Activated T-cell treated with anti-CD3 and anti-CD28 coated beads for 1 hour (primary cell): ENCODE data around the gene TMEM59.
A peak's percentile ranks its signal among the peaks of the same experiment; 100 is the strongest.
"Not testable (repeated sequence)": the region's sequence is repeated elsewhere in the genome, so short reads cannot be mapped to it uniquely, and the experiment has no call there.

Source experiments
- DNase-seq: peaks from one replicate; pipeline ENCODE4 v3.0.0-alpha.2; 2020; ENCODE audit warnings: low read depth

Gene TMEM59, protein sequence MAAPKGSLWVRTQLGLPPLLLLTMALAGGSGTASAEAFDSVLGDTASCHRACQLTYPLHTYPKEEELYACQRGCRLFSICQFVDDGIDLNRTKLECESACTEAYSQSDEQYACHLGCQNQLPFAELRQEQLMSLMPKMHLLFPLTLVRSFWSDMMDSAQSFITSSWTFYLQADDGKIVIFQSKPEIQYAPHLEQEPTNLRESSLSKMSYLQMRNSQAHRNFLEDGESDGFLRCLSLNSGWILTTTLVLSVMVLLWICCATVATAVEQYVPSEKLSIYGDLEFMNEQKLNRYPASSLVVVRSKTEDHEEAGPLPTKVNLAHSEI

GRCh38 chr1:54052934-54053744, at the start of gene TMEM59, which contains the start of gene TCEANC2:
TMEM59 (minus strand) TSS chr1:54053204; CDS start chr1:54053188, 16 bp downstream.
TCEANC2 (plus strand) TSS chr1:54053608; CDS start chr1:54054423, 815 bp downstream.
- peak; percentile 91 for DNase-seq

DNA sequence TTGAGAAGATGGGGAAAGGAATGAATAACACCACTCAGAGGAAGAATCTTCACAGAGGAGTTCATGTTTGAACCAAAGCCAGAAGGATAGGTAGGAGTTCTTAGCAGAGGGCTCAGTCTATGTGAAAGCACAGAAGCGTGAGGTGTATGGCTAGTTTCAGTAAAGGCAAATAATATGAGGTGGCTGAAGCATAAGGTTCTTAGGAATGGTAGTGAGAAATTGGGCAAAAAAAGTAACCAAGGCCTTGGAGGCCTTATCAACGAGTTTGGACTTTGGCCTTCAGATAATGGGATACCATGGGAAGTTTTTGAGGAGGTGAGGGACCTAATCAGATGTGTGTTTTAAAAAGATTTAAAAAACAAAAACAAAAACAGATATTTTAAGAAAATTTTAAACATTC, 47.5 kb upstream of the TMEM59 start:
- no peak for DNase-seq

DNA sequence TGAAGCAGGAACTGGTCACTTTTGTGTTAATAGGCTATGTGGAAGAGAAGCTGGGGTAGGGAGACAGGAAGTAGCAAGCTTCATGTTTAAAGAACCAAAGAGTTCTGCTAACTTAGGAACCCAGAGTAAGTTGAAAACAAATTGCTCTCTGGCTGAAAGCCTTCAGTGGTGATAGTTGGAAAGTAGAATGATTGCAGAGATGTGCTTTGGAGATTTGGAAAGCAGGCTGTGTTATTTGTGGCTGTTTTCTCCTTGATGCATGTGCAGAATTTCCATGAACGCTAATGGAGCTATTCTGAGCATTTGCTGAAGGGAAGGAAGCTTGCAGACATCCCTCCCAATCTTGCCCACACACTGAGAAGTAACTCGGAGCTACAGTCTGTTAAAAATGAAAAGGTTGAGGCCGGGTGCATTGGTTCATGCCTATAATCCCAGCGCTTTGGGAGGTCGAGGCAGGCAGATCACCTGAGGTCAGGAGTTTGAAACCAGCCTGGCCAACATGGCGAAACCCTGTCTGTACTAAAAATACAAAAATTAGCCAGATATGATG, 46.1 kb upstream of the TMEM59 start:
- no peak for DNase-seq

GRCh38 chr1:54096877-54097240, 43.9 kb upstream of the TMEM59 start:
- no peak for DNase-seq

DNA sequence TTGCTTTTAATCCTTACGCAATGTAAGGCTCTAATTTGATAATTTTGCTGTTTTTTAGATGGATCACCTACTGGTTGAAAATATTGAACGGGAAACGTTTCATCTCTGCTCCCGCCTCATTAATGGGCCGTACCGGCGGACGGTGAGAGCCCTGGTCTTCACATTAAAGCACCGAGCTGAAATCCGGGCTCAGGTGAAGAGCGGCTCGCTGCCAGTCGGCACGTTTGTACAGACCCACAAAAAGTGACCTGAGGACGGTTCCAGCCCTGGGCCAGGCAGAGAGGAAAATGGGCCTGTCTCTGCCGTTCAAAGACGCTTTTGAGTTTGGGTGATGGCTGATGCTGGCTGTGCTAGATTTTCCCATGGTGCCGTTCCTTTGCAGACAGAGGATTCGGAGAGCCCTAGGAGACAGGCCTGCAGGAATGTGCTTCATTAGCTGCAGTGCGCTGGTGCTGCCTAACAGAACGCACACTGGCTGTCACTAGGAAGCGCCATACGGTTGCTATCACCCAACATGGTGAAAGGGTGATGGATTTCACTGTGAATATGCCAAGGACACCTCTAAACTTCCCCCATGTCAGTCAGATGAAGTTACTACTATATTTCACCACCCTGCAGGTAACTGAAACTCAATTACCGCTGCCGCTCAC, 43.3 kb upstream of the TMEM59 start:
- DNase-seq, result no peak

GRCh38 chr1:54095546-54096226, 42.7 kb upstream of the TMEM59 start:
- DNase-seq, result no peak

GRCh38 chr1:54094730-54095105, 41.7 kb upstream of the TMEM59 start:
- DNase-seq, result not testable (repeated sequence)

- DNase-seq, result no peak
Observed at GRCh38 chr1:54094001-54094729, 41.2 kb upstream of the TMEM59 start.

- DNase-seq, result no peak
Observed at GRCh38 chr1:54091666-54092065, 38.7 kb upstream of the TMEM59 start.

- DNase-seq, result no peak
Observed at GRCh38 chr1:54088385-54088784, 35.4 kb upstream of the TMEM59 start.

GRCh38 chr1:54086754-54087153, 33.8 kb upstream of the TMEM59 start:
- DNase-seq, result no peak

GRCh38 chr1:54084794-54085193, 31.8 kb upstream of the TMEM59 start:
- DNase-seq, result no peak

DNA sequence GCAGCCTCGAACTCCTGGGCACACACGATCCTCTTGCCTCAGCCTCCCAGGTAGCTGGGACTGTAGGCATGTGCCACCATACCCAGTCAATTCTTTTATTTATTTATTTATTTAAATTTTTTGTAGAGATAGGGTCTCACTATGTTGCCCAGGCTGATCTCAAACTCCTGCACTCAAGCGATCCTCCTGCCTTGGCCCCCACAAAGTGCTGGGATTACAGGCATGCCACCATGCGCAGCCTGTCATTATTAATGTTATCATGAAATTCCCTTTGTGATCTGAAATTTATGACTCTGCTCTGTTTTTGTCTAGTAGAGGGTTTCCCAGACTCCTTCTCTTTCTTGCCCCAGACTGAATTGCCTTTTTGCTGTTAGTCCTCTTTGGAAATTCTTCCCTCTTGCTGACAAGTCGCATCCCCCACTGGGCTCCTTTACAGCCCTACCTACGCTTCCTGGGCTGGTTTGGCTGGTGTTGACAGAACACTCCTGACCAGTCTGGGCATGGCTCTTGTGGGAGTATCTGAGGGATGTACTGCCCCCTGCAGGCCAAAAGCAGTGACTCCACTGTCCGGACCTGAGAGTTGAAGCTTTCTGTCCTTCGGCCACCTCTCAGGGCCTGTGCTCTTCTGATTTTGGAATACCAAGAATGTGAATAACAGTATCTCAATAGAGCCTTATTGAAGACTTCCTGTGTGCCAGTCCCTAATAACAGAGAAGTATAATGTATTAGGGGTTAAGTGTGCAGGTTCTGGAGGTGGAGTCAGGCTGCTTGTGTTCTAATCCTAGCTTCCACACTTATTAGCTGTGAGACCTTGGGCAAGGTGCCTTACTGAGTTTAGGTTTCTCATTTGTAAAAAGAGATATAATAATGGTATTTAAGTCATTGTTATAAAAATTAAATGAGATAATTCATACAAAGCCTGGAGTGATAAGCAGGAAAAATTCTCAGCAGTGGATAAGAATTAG, 28.6 kb upstream of the TMEM59 start:
- peak; percentile 29 for DNase-seq

DNA sequence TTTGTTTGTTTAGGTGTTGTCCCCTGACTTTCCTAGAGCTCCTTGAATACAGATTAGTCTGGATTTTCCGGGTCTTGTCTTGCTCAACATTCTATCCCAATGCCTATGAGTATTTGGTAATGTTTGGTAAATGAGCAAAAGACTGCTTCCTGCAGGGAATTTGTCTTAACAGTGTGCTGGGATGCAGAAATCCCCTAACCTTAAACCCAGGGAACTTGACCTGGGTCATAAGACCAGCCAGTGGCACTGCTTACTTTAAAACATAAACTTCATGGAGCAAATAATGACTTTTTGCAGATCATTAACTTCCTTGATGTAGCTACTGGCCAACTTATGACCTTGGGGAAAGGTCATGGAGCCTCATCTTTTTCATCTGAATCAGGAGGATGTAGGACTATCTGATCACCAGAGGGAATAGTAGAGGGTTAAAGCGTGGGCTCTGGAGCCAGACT, 27.6 kb upstream of the TMEM59 start:
- no peak for DNase-seq

DNA sequence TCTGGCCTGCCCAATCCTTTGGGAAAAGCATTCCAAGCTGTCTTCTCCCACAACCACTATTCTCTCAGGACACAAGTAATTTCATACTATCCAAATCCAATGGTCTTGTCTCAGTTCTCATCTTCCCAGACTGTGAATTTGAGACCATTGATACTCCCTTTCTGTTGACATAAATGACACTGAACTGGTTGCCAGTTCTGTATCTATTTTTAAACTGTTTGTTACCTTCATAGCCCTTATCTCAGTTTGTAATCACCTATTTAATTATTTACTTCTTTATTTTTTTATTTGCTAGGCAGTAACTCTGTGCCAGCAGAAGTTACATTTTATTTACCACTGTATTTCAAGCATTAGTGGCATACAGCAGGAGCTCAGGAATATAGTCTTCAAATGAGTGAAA, 24.4 kb upstream of the TMEM59 start:
- DNase-seq, result no peak

- DNase-seq, result no peak
Observed at GRCh38 chr1:54070171-54070837, 17.3 kb upstream of the TMEM59 start.

DNA sequence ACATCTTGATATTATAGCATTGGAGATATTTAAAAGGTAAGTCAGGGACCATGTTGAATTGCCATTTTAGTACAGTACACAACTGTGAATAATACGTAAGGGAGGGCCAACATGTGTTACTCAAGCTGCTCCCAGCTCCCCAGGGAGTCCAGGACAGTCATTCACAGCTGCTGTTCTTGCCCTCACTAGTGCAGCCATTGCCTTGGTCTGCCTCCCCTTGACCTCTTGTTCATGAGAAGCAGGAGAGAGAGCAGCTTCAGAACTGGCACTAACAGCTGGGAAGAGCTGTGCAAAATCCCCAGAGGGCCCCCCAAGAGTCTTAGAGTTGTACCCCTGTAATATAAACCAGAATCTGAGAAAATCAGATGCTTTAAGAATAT, 16.8 kb upstream of the TMEM59 start:
- DNase-seq, result no peak

DNA sequence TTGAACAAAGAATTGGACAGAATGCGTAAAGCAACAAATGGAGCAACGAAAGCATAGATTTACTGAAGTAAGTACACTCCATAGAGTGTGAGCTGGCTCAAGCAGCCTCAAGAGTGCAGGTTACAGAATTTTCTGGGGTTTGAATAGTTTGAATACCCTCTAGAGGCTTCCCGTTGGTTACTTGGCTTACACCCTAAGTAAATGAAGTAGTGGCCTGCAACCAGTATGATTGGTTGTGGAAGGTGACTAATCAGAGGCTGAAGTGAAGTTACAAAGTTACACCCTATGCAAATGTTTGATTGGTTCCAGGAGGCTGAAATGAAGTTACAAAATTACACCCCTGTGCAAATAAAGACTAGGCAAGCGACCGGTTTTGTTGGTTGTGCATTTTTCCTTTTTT, 11.3 kb upstream of the TMEM59 start:
- no peak for DNase-seq

DNA sequence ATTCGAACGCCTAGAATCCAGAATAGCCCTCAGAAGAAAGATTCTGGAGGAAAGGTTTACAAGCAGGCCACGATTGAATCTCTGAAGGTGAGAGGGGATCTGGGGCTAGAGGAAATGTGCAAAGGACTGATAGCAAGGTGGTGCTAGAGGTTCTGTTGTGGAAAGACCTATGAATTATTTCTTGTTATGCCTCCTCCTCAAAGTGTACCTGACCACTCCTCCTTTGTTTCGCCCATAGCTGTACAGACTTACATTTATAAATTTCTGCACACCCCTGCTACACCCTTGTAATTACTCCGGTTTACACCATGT, 1.4 kb upstream of the TMEM59 start:
- no peak for DNase-seq
